Measurements from ENCODE around the gene ZNF865. TPM values are rescaled to one million over a fixed set of nuclear protein-coding genes. Genes with fewer than 3 reads are reported as not detected.

The ZNF865 gene
- total and polyA plus RNA-seq, 2 donors (not counting 3 experiments of a cell fraction or from before 2014, with no cell fraction given), result 4.0 to 10.1 TPM

DNA sequence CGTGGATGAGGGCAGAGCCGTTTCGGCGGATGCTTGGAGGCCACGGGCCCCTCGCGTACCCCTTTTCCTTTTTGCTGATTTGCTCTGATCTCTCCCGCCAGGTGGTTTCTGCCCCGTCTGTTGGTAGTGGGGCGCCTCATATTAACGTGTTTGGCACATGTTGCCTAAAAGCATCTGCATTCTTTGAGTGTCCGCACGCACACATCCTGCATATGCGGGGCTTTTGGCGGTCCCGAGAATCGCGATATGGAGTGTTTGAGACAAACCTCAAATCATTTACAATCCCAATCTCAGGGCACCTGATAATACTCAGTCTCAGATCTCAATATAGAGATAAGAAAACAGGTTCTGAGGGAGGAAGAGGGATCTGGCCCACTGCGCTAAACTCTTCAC, 50.2 kb downstream of the ZNF865 start:
- DNase-seq (ENCODE audit: low read depth, low spot score) (no peak), FAIRE-seq (peak; percentile 33)
- H3K79me2 ChIP-seq (ENCODE audit: control insufficient read depth, insufficient read depth, low read length), result peaks cover 56% of the 10 kb centered on the region
- H3K9ac ChIP-seq (replicated peaks; ENCODE audit: extremely low read depth, insufficient read depth, low read length), result peak overlapping the region; percentile 97
- H3K4me2 ChIP-seq (ENCODE audit: insufficient read depth, low read length), result peak overlapping the region; percentile 96
- dilution Hi-C loops (cut with MboI; ENCODE audit: extremely low pct_ligation_motif_present, low sequenced_read_pairs) (no loop called here), intact Hi-C loops (cut with micrococcal nuclease) (loop anchor here (10.0 kb wide), 3 partner anchors 321 to 1191 kb away; partner anchors contain the start of genes KMT5C, LENG9 and ZNF787)
- peaks cover 12% of the 10 kb centered on the region for H4K20me1 ChIP-seq (replicated peaks; ENCODE audit: control insufficient read depth, extremely low read depth, insufficient read depth, low read length)
- peaks cover 25% of the 10 kb centered on the region for H3K4me1 ChIP-seq (ENCODE audit: control insufficient read depth, extremely low read depth, insufficient read depth, low read length)
- BruUV-seq (replicated peaks), result TSS peak; percentile 41
- no peaks in the 10 kb centered on the region for H3K27me3 ChIP-seq (ENCODE audit: control insufficient read depth in 2 of 2, insufficient read depth in 2 of 2, low read length in 2 of 2)
- POLR2A ChIA-PET, result no interaction called here
- no peak overlapping the region for H2AFZ ChIP-seq (ENCODE audit: low read depth, low read length)
- TF ChIP-seq FOS (IDR thresholded peaks at IDR 0.05; ENCODE audit: borderline replicate concordance, insufficient read depth, low read length) (no peak), MAX (IDR thresholded peaks at IDR 0.05; ENCODE audit: insufficient read depth, insufficient read length) (no peak), GATA2 (IDR thresholded peaks at IDR 0.05; ENCODE audit: insufficient read depth, insufficient read length, low read depth, low read length) (no peak)
- H3K9me1 ChIP-seq (replicated peaks; ENCODE audit: control insufficient read depth, extremely low read depth, insufficient read depth, low read length), result no peaks in the 10 kb centered on the region
- no peaks in the 10 kb centered on the region for H3K9me3 ChIP-seq (replicated peaks; ENCODE audit: control insufficient read depth, insufficient read depth, low read length)
- peak overlapping the region; percentile 78 to 98 (median 94) for H3K4me3 ChIP-seq (replicated peaks in 1 of 3; ENCODE audit: insufficient read depth in 1 of 3, low read depth in 1 of 3, low read length in 3 of 3)
- CTCF ChIA-PET, result interaction anchor here (1.0 kb wide), 1 partner anchor 16 kb away, joined by 8 read pairs; no protein-coding TSS in a partner anchor
- H3K27ac ChIP-seq (ENCODE audit: insufficient read depth, low read depth, low read length), result peak overlapping the region; percentile 90
- peaks cover 0 to 15% of the 10 kb centered on the region in 2 experiments for H3K36me3 ChIP-seq (ENCODE audit: control insufficient read depth in 2 of 2, extremely low read depth in 1 of 2, insufficient read depth in 2 of 2, low read length in 2 of 2)

DNA sequence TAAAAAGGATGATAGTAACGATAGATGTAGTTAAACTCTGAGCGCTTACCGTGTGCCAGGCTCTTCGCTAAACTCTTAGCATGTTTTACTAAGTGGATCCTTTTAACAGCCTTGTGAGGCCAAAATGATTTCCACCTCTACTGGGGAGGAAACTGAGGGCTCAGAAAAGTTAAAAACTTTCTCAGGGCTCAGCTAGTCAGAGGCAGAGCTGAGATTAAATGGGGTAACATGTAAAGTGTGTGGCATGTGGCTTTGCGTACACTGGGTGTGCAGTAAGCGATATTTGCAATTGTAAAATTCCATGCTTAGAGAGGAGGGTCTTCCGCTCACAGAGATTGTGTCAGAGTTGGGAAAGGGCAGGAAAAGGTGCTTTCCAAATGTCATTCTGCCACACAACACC, 51.1 kb downstream of the ZNF865 start:
- FAIRE-seq, result peak; percentile 62

More for the DNA sequence above, 51.1 kb downstream of the ZNF865 start:
- DNase-seq (ENCODE audit: low read depth, low spot score), result no peak
- no peak overlapping the region for H3K27ac ChIP-seq (ENCODE audit: insufficient read depth, low read depth, low read length)
- H3K4me3 ChIP-seq (replicated peaks in 1 of 3; ENCODE audit: insufficient read depth in 1 of 3, low read depth in 1 of 3, low read length in 3 of 3), result peak overlapping the region; percentile 78 to 98 (median 94)
- H3K9me3 ChIP-seq (replicated peaks; ENCODE audit: control insufficient read depth, insufficient read depth, low read length), result no peaks in the 10 kb centered on the region
- no peak overlapping the region for H2AFZ ChIP-seq (ENCODE audit: low read depth, low read length)
- POLR2A ChIA-PET, result interaction anchor here (1.0 kb wide), 1 partner anchor 14 kb away, joined by 3 read pairs; no protein-coding TSS in a partner anchor
- no TSS peak for BruUV-seq (replicated peaks)
- no peaks in the 10 kb centered on the region for H3K27me3 ChIP-seq (ENCODE audit: control insufficient read depth in 2 of 2, insufficient read depth in 2 of 2, low read length in 2 of 2)
- H3K36me3 ChIP-seq (ENCODE audit: control insufficient read depth in 2 of 2, extremely low read depth in 1 of 2, insufficient read depth in 2 of 2, low read length in 2 of 2), result peaks cover 0 to 22% of the 10 kb centered on the region in 2 experiments
- peaks cover 65% of the 10 kb centered on the region for H3K79me2 ChIP-seq (ENCODE audit: control insufficient read depth, insufficient read depth, low read length)
- dilution Hi-C loops (cut with MboI; ENCODE audit: extremely low pct_ligation_motif_present, low sequenced_read_pairs), result no loop called here
- no peak for TF ChIP-seq CTCF (IDR thresholded peaks at IDR 0.05; ENCODE audit: extremely low read depth in 1 of 2, insufficient read depth in 1 of 2, low read depth in 1 of 2, low read length in 2 of 2)
- TF ChIP-seq FOS (IDR thresholded peaks at IDR 0.05; ENCODE audit: borderline replicate concordance, insufficient read depth, low read length), result no peak
- TF ChIP-seq MYC (IDR thresholded peaks at IDR 0.05; ENCODE audit: low read depth, low read length), result no peak
- no peak for TF ChIP-seq JUN (IDR thresholded peaks at IDR 0.05; ENCODE audit: borderline replicate concordance, insufficient read depth, insufficient read length, low read depth)
- TF ChIP-seq POLR2AphosphoS5 (IDR thresholded peaks at IDR 0.05; ENCODE audit: insufficient read depth, low read depth, low read length), result no peak
- TF ChIP-seq EZH2 (IDR thresholded peaks at IDR 0.05; ENCODE audit: borderline replicate concordance, low read depth, low read length, severe bottlenecking), result no peak
- no peak for TF ChIP-seq POLR2A (IDR thresholded peaks at IDR 0.05; ENCODE audit: low read depth, low read length)
- peak overlapping the region; percentile 97 for H3K9ac ChIP-seq (replicated peaks; ENCODE audit: extremely low read depth, insufficient read depth, low read length)
- peaks cover 25% of the 10 kb centered on the region for H3K4me1 ChIP-seq (ENCODE audit: control insufficient read depth, extremely low read depth, insufficient read depth, low read length)
- H3K4me2 ChIP-seq (ENCODE audit: insufficient read depth, low read length), result peak overlapping the region; percentile 96
- no peaks in the 10 kb centered on the region for H3K9me1 ChIP-seq (replicated peaks; ENCODE audit: control insufficient read depth, extremely low read depth, insufficient read depth, low read length)
- H4K20me1 ChIP-seq (replicated peaks; ENCODE audit: control insufficient read depth, extremely low read depth, insufficient read depth, low read length), result peaks cover 12% of the 10 kb centered on the region
- intact Hi-C loops (cut with micrococcal nuclease), result loop anchor here (10.0 kb wide), 3 partner anchors 322 to 1192 kb away; partner anchors contain the start of genes KMT5C, LENG9 and ZNF787
- CTCF ChIA-PET, result interaction anchor here (0.9 to 2.2 kb wide), 4 partner anchors 9 to 17 kb away, joined by 3 to 22 read pairs (median 6); no protein-coding TSS in a partner anchor
